Upper lobe of right lung (tissue), 1 donor: ENCODE results near the gene KMT5C. TPM values are rescaled to one million over a fixed set of nuclear protein-coding genes. Genes with fewer than 3 reads are reported as not detected.

Experiments
- ATAC-seq: fragments of 200-7000 bp; cut with Tn5 transposase; one replicate; pipeline ENCODE4 v1.9.1; 2020; ENCODE audit warnings: mild to moderate bottlenecking, moderate library complexity
- DNase-seq: peaks from one replicate; pipeline ENCODE4 v3.0.0-alpha.2; 2020
- H3K27ac ChIP-seq: fragments of 200-600 bp; one replicate; pipeline ENCODE4 v1.8.0; 2022
- H3K27me3 ChIP-seq: fragments of 200-600 bp; one replicate; pipeline ENCODE4 v1.8.0; 2022; ENCODE audit warnings: mild to moderate bottlenecking
- H3K36me3 ChIP-seq: fragments of 200-600 bp; one replicate; pipeline ENCODE4 v1.8.0; 2022
- H3K4me1 ChIP-seq: fragments of 200-600 bp; one replicate; pipeline ENCODE4 v1.8.0; 2022
- H3K4me3 ChIP-seq: fragments of 200-600 bp; one replicate; pipeline ENCODE4 v1.8.0; 2022; ENCODE audit warnings: mild to moderate bottlenecking
- H3K9me3 ChIP-seq: fragments of 200-600 bp; one replicate; pipeline ENCODE4 v1.8.0; 2022
- intact Hi-C: fragments of 100-400 bp; cut with DNase I; formaldehyde crosslinking; loops from one replicate; pipeline ENCODE4 v1.11.0; 2022
- total RNA-seq: library from RNA; stranded (reverse); fragmentation: NEBNext Ultra II Directional; extraction: Animal tissue kit (Norgen Biotek cat#: 25700); gene quantifications from one replicate; pipeline ENCODE4 v1.2.1, GENCODE V29; 2021
- TF ChIP-seq, protein P1 (sequence below): fragments of 200-600 bp; IDR thresholded peaks from one replicate; pipeline ENCODE4 v1.8.0; 2022; ENCODE audit warnings: antibody characterized with exemption
- donor health status: DM: no; HTN: yes; CAD: no; lungs with severe emphysema.

Gene KMT5C
- total RNA-seq, 1 donor from 2014 or later = 11.7 TPM

DNA sequence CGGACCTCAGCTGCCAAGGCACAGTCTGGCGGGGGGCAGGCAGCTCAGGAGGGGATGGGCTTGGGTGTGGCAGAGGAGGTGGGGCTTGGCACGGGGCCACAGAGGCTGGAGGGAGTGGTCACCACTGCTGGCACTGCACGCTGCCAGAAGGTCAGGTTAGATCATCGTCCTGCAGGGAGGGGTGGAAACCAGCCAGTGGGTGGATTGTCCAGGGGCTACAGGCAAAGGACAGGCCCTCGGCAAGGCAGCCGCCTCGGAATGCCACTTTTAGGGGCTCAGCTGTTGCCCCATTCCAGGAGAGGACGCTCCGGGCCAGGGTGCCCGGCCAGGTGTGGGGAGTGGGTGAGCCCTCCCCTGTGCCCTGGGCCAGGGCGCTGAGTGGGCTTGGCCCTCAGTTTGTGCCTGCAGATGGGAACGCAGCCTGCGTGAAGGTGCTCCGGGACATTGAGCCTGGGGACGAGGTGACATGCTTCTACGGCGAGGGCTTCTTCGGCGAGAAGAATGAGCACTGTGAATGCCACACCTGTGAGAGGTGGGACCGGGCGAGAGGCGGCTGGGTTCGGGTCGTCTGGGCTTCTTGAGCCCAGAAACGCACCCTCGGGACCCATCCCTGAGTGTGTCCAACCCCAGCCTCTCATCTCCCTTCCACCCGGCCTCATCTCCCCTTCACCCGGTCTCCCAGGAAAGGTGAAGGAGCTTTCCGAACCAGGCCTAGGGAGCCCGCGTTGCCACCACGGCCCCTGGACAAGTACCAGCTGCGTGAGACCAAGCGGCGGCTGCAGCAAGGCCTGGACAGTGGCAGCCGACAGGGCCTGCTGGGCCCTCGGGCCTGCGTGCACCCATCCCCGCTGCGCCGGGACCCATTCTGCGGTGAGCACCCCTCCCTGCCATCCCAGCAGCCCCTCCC lies 6.4 kb downstream of the KMT5C start:
- H3K36me3 ChIP-seq = peaks cover 6% of the 10 kb centered on the region
- intact Hi-C loops = no loop called here
- DNase-seq = no peak

DNA sequence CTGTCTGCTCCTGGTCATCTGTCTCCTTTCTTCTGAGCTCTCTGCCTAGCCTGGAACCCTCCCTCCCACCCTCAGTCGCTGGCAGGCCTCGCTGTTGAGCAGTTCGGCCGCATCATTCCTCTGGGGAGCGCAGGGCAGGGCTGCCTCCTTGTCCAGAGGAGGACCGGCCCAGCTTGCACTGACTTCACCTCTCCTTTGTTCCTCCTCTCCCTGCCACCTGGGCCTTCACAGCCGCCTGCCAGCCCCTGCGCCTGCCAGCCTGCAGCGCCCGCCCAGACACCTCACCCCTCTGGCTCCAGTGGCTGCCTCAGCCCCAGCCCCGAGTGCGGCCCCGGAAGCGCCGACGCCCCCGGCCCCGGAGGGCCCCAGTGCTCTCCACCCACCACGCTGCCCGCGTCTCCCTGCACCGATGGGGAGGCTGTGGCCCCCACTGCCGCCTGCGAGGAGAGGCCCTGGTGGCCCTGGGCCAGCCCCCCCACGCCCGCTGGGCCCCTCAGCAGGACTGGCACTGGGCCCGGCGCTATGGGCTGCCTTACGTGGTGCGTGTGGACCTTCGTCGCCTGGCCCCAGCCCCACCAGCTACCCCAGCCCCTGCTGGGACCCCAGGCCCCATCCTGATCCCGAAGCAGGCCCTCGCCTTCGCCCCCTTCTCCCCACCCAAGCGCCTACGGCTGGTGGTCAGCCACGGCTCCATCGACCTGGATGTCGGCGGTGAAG lies 7.2 kb downstream of the KMT5C start:
- H3K27ac ChIP-seq = no peak overlapping the region
- intact Hi-C loops = no loop called here
- TF ChIP-seq, protein P1, sequence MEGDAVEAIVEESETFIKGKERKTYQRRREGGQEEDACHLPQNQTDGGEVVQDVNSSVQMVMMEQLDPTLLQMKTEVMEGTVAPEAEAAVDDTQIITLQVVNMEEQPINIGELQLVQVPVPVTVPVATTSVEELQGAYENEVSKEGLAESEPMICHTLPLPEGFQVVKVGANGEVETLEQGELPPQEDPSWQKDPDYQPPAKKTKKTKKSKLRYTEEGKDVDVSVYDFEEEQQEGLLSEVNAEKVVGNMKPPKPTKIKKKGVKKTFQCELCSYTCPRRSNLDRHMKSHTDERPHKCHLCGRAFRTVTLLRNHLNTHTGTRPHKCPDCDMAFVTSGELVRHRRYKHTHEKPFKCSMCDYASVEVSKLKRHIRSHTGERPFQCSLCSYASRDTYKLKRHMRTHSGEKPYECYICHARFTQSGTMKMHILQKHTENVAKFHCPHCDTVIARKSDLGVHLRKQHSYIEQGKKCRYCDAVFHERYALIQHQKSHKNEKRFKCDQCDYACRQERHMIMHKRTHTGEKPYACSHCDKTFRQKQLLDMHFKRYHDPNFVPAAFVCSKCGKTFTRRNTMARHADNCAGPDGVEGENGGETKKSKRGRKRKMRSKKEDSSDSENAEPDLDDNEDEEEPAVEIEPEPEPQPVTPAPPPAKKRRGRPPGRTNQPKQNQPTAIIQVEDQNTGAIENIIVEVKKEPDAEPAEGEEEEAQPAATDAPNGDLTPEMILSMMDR = no peak
- H3K4me1 ChIP-seq = no peaks in the 10 kb centered on the region
- ATAC-seq = no peak
- DNase-seq = no peak
- peaks cover 6% of the 10 kb centered on the region for H3K36me3 ChIP-seq
- no peaks in the 10 kb centered on the region for H3K9me3 ChIP-seq
- peaks cover 14% of the 10 kb centered on the region for H3K27me3 ChIP-seq
- H3K4me3 ChIP-seq = no peak overlapping the region

More for the DNA sequence above, 6.4 kb downstream of the KMT5C start:
- H3K27ac ChIP-seq = no peak overlapping the region
- TF ChIP-seq, protein P1 = no peak
- H3K9me3 ChIP-seq = no peaks in the 10 kb centered on the region
- no peak for ATAC-seq
- no peaks in the 10 kb centered on the region for H3K4me1 ChIP-seq
- H3K4me3 ChIP-seq = no peak overlapping the region
- H3K27me3 ChIP-seq = peaks cover 7% of the 10 kb centered on the region

DNA sequence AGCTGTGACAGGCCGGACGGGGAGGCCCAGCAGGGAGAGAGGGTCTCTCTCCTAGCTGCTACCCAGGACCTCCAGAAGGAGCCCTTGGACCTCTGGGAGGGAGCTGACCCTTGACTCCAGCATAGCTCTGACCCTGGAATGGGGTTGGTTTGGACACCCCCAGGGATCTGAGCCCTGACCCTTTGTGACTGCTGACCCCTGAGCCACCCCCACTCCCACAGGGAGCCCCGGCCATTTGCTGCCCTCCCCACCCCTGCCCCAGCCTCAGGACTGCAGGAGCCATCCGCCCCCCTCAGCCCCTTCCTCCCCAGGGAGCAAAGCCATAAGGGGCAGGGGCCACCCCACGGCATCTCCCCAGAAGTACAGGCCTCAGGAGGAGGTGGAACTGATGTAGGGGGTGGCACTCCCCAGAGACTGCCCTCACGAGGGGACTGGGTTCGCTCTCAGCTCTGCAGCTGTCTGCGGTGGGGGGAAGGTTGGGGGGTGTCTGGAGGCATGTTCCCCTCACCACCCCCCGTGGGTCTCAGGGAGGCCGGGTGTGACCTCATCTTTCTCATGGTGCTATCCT lies 7.8 kb downstream of the KMT5C start:
- no peak for DNase-seq
- ATAC-seq = no peak
- H3K4me3 ChIP-seq = no peak overlapping the region
- no peaks in the 10 kb centered on the region for H3K4me1 ChIP-seq
- H3K27me3 ChIP-seq = peaks cover 20% of the 10 kb centered on the region
- no peaks in the 10 kb centered on the region for H3K9me3 ChIP-seq
- TF ChIP-seq, protein P1 = no peak
- H3K36me3 ChIP-seq = peaks cover 6% of the 10 kb centered on the region
- intact Hi-C loops = no loop called here
- no peak overlapping the region for H3K27ac ChIP-seq

DNA sequence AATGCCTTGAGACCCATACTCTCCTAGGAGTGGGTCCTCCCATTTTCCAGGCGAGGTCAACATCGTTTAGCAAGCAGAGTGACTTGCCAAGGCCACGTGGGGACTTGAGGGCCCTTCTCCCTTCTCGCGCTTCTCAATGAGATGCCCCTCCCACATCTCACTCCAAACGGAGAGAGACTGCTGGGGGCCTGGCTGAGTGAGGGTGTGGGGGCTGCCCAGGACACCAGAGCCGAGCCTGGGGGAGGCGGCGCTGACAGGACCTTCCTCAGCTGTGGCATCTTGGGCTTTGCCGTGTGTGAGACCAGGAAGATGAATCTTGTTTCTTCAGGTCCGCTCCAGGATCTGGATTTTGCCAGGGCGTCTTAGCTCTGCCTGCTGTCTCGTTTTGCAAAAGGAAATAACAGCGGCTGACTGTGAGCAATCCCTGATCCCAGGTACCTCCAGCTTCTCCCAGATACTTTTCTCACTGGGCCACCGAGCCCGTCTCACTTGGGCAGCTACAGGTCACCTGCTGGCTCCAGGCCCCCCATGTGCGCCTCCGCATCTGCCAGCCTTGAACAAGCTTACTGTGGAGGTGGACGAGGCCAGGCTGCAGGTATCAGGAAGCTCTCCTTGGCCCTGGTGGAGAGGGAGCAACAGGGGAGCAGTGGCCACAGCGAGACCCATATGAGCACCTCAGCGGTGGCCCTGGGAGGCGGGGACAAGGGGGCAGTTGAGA lies 8.8 kb downstream of the KMT5C start:
- peaks cover 5% of the 10 kb centered on the region for H3K4me1 ChIP-seq
- intact Hi-C loops = no loop called here
- peaks cover 30% of the 10 kb centered on the region for H3K27me3 ChIP-seq
- H3K27ac ChIP-seq = no peak overlapping the region
- ATAC-seq (peak; percentile 39), DNase-seq (peak; percentile 76)
- TF ChIP-seq, protein P1 = no peak
- no peaks in the 10 kb centered on the region for H3K9me3 ChIP-seq
- H3K4me3 ChIP-seq = no peak overlapping the region
- H3K36me3 ChIP-seq = peaks cover 5% of the 10 kb centered on the region

DNA sequence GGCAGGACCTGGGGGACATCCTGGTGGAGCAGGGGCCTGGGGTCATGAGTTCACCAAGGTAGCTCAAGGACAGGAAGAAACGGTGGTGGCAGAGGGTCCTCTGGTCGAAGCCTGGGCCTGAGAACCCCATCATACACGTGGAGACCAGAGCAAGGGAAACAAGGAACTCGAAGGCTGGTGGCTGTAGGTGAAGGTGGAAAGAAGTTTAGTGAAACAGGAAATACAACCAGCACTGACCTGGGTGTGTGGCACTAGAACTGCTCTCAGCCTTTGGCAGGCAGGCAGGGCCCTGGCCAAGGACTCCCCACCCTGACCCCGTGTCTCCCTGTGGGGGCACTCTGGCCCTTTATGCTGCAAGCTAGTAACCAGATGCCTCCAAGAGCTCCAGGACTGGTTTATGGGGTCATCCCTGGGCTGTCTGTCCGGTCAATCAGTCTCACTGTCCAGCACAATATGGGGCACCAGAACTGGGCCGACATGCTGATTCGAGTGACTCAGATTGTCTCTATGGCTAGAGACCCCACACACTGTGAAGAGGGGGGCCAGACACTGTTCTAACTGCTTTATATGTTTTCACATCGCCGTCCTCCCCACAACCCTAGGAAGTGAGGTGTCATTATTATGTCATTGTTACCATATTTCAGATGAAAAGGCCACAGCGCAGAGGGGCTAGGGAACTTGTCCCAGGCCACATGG lies 11.1 kb downstream of the KMT5C start:
- no peaks in the 10 kb centered on the region for H3K36me3 ChIP-seq
- peaks cover 14% of the 10 kb centered on the region for H3K4me1 ChIP-seq
- TF ChIP-seq, protein P1 = no peak
- ATAC-seq (no peak), DNase-seq (no peak)
- H3K9me3 ChIP-seq = no peaks in the 10 kb centered on the region
- intact Hi-C loops = no loop called here
- H3K27ac ChIP-seq = no peak overlapping the region
- H3K4me3 ChIP-seq = no peak overlapping the region
- H3K27me3 ChIP-seq = peaks cover 40% of the 10 kb centered on the region
